GM19395 (cell line): ENCODE results near the gene SLC30A7.
"Not testable (repeated sequence)": the region's sequence is repeated elsewhere in the genome, so short reads cannot be mapped to it uniquely, and the experiment has no call there.

ENCODE experiments used
- ATAC-seq: cut with Tn5 transposase; IDR thresholded peaks from one replicate; pipeline ENCODE4 v1.9.1; 2021; ENCODE audit warnings: mild to moderate bottlenecking, moderate library complexity; ENCODE audit not compliant: unreplicated experiment

The SLC30A7 gene

GRCh38 chr1:100936194-100936967 is 40.5 kb downstream of the SLC30A7 start:
- ATAC-seq: no peak

- ATAC-seq: peak; percentile 63
Measured at GRCh38 chr1:100941098-100941527, 45.2 kb downstream of the SLC30A7 start.

GRCh38 chr1:100941580-100942216 is 45.8 kb downstream of the SLC30A7 start:
- no peak for ATAC-seq

GRCh38 chr1:100942304-100943046 is 46.6 kb downstream of the SLC30A7 start:
- ATAC-seq: no peak

- ATAC-seq: no peak
Measured at GRCh38 chr1:100943533-100943932, 47.6 kb downstream of the SLC30A7 start.

GRCh38 chr1:100946064-100946463 is 50.2 kb downstream of the SLC30A7 start:
- not testable (repeated sequence) for ATAC-seq

GRCh38 chr1:100947816-100948215 is 51.9 kb downstream of the SLC30A7 start:
- not testable (repeated sequence) for ATAC-seq

GRCh38 chr1:100948721-100949405 is 53.0 kb downstream of the SLC30A7 start:
- ATAC-seq: not testable (repeated sequence)

GRCh38 chr1:100949515-100950158 is 53.7 kb downstream of the SLC30A7 start:
- ATAC-seq: peak; percentile 97

GRCh38 chr1:100950337-100950736 is 54.4 kb downstream of the SLC30A7 start:
- no peak for ATAC-seq

- no peak for ATAC-seq
Measured at GRCh38 chr1:100950781-100951180, 54.9 kb downstream of the SLC30A7 start.

GRCh38 chr1:100952104-100952745 is 56.3 kb downstream of the SLC30A7 start:
- no peak for ATAC-seq

- not testable (repeated sequence) for ATAC-seq
Measured at GRCh38 chr1:100952970-100953369, 57.1 kb downstream of the SLC30A7 start.

GRCh38 chr1:100953960-100954730 is 58.3 kb downstream of the SLC30A7 start:
- ATAC-seq: no peak

- no peak for ATAC-seq
Measured at GRCh38 chr1:100955322-100955721, 59.4 kb downstream of the SLC30A7 start.

- ATAC-seq: no peak
Measured at GRCh38 chr1:100959502-100960060, 63.7 kb downstream of the SLC30A7 start.

GRCh38 chr1:100960098-100960497 is 64.2 kb downstream of the SLC30A7 start:
- no peak for ATAC-seq

- no peak for ATAC-seq
Measured at GRCh38 chr1:100968621-100969020, 72.7 kb downstream of the SLC30A7 start.

GRCh38 chr1:100969327-100969726 is 73.4 kb downstream of the SLC30A7 start:
- ATAC-seq: no peak
